ENCODE results near the gene RNFT2.

GRCh38 chr12:116784238-116784612 is 46.1 kb downstream of the RNFT2 start:
- TF ChIP-seq REST (IDR thresholded peaks at IDR 0.05; ENCODE audit: insufficient read depth in 1 of 2, low read depth in 2 of 2, low read length in 1 of 2): no peak
- TF ChIP-seq TCF7L2 (IDR thresholded peaks at IDR 0.05; ENCODE audit: low read depth, low read length): no peak
- TF ChIP-seq CTCF (IDR thresholded peaks at IDR 0.05): no peak

Measured in Panc1 (cell line).